IPS-18a (cell line): Measurements from ENCODE around the gene CLEC16A.

Experiments used
- H3K27ac ChIP-seq: one replicate; pipeline ENCODE4 v1.5.1; 2013; ENCODE audit warnings: low read length
- H3K27me3 ChIP-seq: one replicate; pipeline ENCODE4 v1.6.1; 2013; ENCODE audit warnings: mild to moderate bottlenecking, low read length; ENCODE audit not compliant: control insufficient read depth, insufficient read depth
- H3K36me3 ChIP-seq: one replicate; pipeline ENCODE4 v1.6.1; 2013; ENCODE audit warnings: low read depth, low read length; ENCODE audit not compliant: control insufficient read depth
- H3K4me1 ChIP-seq: one replicate; pipeline ENCODE4 v1.6.1; 2013; ENCODE audit warnings: low read depth, low read length; ENCODE audit not compliant: control insufficient read depth
- H3K4me3 ChIP-seq: one replicate; pipeline ENCODE4 v1.5.1; 2013; ENCODE audit warnings: low read length
- H3K9ac ChIP-seq: one replicate; pipeline ENCODE4 v1.6.1; 2013; ENCODE audit warnings: mild to moderate bottlenecking, low read length, moderate library complexity
- H3K9me3 ChIP-seq: one replicate; pipeline ENCODE4 v1.6.1; 2013; ENCODE audit warnings: low read depth, low read length; ENCODE audit not compliant: control insufficient read depth

CLEC16A gene

GRCh38 chr16:11194913-11195312 is 250.5 kb downstream of the CLEC16A start:
- H3K27ac ChIP-seq, result no peak overlapping the region
- H3K9me3 ChIP-seq, result no peaks in the 10 kb centered on the region
- no peak overlapping the region for H3K9ac ChIP-seq
- no peaks in the 10 kb centered on the region for H3K4me1 ChIP-seq
- no peaks in the 10 kb centered on the region for H3K36me3 ChIP-seq
- H3K4me3 ChIP-seq, result no peak overlapping the region
- no peaks in the 10 kb centered on the region for H3K27me3 ChIP-seq

GRCh38 chr16:11196286-11196828 is 252.0 kb downstream of the CLEC16A start:
- Histone ChIP-seq H3K27ac (no peak overlapping the region), H3K9me3 (no peaks in the 10 kb centered on the region), H3K9ac (no peak overlapping the region), H3K36me3 (no peaks in the 10 kb centered on the region), H3K4me3 (no peak overlapping the region), H3K27me3 (no peaks in the 10 kb centered on the region), H3K4me1 (peaks cover 8% of the 10 kb centered on the region)

GRCh38 chr16:11198375-11198774 is 254.0 kb downstream of the CLEC16A start:
- Histone ChIP-seq H3K9ac (no peak overlapping the region), H3K27ac (no peak overlapping the region), H3K4me3 (no peak overlapping the region), H3K9me3 (no peaks in the 10 kb centered on the region), H3K36me3 (no peaks in the 10 kb centered on the region), H3K27me3 (no peaks in the 10 kb centered on the region), H3K4me1 (peaks cover 20% of the 10 kb centered on the region)

GRCh38 chr16:11198828-11199227 is 254.5 kb downstream of the CLEC16A start:
- H3K27me3 ChIP-seq, result no peaks in the 10 kb centered on the region
- H3K4me3 ChIP-seq, result no peak overlapping the region
- no peaks in the 10 kb centered on the region for H3K36me3 ChIP-seq
- H3K27ac ChIP-seq, result no peak overlapping the region
- H3K9me3 ChIP-seq, result no peaks in the 10 kb centered on the region
- H3K4me1 ChIP-seq, result peaks cover 20% of the 10 kb centered on the region
- no peak overlapping the region for H3K9ac ChIP-seq

DNA sequence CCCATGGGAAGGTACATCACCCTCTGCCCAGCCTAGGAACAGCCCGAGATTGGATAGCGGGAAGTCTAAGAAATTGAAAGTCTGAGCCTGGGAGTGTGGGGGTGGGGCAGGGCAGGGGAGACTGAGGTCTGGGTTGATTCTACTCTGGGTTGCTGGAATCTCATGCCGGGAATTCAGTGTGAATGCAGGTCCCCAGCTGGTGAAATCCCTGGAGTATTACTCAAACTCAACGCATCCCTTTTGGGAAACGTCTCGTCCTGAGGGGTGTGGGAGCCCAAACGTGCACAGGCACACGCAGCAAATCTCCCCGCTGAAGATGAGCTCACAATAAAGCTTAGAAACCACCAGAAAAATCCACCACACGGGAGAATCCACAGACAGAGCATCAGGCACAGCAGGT is 256.2 kb downstream of the CLEC16A start:
- H3K9me3 ChIP-seq, result no peaks in the 10 kb centered on the region
- no peak overlapping the region for H3K4me3 ChIP-seq
- H3K9ac ChIP-seq, result no peak overlapping the region
- no peaks in the 10 kb centered on the region for H3K36me3 ChIP-seq
- H3K27ac ChIP-seq, result no peak overlapping the region
- H3K27me3 ChIP-seq, result no peaks in the 10 kb centered on the region
- H3K4me1 ChIP-seq, result peaks cover 20% of the 10 kb centered on the region

GRCh38 chr16:11201498-11202259 is 257.3 kb downstream of the CLEC16A start:
- Histone ChIP-seq H3K4me1 (peaks cover 20% of the 10 kb centered on the region), H3K4me3 (no peak overlapping the region), H3K27me3 (no peaks in the 10 kb centered on the region), H3K27ac (peak overlapping the region; percentile 2), H3K9ac (no peak overlapping the region), H3K36me3 (no peaks in the 10 kb centered on the region), H3K9me3 (no peaks in the 10 kb centered on the region)

DNA sequence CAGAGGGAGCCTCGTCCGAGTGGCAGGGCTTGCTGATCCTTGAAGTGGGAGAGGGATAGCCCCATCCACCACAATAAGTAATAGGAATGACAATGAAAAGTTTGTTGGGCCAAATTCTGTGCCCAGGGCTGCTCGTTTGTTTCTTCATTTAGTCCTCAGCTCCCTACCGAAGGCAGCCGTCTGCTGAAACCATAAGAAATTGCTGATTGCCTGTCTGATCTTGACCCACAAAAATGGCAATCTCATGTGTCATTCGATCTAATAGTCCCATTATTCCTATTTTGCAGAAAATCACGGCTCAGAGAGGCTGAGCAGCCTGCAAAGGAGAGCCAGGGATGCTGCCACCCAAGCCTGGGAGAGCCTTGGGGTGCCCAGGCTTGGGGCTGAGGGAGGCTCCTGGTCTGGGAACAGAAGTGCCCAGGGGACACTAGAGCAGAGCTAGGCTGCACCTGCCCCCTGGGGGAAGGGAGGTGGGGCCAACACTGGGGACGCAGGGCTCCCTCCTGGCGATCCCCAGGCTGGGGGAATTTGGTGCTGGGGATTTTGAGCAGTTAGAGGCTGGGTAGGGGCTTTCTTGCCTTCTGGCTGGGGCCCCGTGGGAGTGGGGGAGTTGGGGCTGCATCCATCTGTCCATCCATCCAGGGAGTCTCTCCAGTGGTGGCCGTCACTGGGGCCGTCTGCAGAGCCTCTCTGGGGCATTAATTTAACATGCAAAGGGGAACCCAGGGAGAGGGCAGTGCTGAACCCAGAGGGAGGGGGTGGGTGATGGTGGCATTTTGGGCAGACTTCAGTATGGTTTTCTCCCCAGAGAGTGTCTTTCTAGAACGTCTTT is 258.1 kb downstream of the CLEC16A start:
- no peaks in the 10 kb centered on the region for H3K27me3 ChIP-seq
- H3K4me1 ChIP-seq, result peaks cover 20% of the 10 kb centered on the region
- no peaks in the 10 kb centered on the region for H3K36me3 ChIP-seq
- H3K4me3 ChIP-seq, result no peak overlapping the region
- no peak overlapping the region for H3K9ac ChIP-seq
- no peaks in the 10 kb centered on the region for H3K9me3 ChIP-seq
- peak overlapping the region; percentile 2 for H3K27ac ChIP-seq

DNA sequence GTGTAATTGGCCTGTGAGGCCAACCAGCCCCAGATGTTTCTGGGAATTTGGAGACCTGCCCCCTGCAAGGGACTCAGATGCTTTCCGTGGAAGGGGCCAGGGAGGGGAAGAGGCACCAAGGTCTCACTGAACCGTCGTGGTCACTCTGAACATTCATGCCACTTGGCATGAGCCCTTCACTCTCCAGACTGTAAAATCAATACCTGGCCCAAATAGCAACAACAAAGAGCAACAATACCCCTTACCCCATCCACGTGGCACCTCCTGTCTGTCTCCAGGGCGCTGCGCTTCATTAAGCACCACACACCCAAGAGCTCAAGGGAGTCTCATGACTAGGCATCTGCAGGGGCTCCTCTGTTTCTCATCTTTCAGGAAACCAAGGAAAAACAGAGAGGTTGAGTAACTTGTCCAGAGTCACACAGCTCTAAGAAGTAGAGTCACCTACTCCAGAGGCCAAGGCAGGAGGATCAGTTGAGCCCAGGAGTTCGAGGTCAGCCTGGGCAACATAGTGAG is 258.8 kb downstream of the CLEC16A start:
- H3K4me1 ChIP-seq, result peaks cover 20% of the 10 kb centered on the region
- H3K27ac ChIP-seq, result no peak overlapping the region
- no peak overlapping the region for H3K4me3 ChIP-seq
- H3K27me3 ChIP-seq, result no peaks in the 10 kb centered on the region
- H3K9me3 ChIP-seq, result no peaks in the 10 kb centered on the region
- H3K9ac ChIP-seq, result no peak overlapping the region
- no peaks in the 10 kb centered on the region for H3K36me3 ChIP-seq

DNA sequence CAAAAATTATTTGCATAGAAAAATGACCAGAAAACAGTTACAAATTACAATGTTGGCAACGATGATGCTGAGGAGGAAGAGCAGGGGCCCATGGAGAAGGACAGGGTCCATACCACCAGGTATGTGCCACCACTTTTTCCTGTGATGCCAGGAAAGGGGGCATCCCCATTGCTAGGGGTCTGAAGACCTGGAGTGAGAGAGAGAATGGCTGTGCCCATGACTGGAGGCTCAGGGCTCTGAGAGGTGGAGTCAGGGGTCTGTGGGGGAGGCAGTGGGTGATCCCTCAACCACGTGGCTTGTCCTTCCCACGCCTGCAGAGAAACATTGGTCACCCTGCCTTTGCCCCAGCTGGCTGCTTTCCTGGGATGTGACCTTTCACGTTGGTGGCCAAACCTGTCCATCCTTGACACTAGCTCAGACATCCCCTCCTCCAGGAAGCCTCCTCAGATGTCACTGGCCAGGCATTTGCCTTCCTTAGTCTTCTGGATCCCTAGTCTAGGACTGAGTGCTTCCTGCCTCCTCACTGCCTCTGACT is 260.2 kb downstream of the CLEC16A start:
- no peak overlapping the region for H3K9ac ChIP-seq
- no peaks in the 10 kb centered on the region for H3K9me3 ChIP-seq
- H3K27ac ChIP-seq, result no peak overlapping the region
- H3K27me3 ChIP-seq, result no peaks in the 10 kb centered on the region
- no peak overlapping the region for H3K4me3 ChIP-seq
- H3K36me3 ChIP-seq, result no peaks in the 10 kb centered on the region
- H3K4me1 ChIP-seq, result peaks cover 20% of the 10 kb centered on the region

GRCh38 chr16:11205065-11205699 is 260.8 kb downstream of the CLEC16A start:
- Histone ChIP-seq H3K4me1 (peaks cover 20% of the 10 kb centered on the region), H3K27me3 (no peaks in the 10 kb centered on the region), H3K9me3 (no peaks in the 10 kb centered on the region), H3K27ac (no peak overlapping the region), H3K36me3 (no peaks in the 10 kb centered on the region), H3K4me3 (no peak overlapping the region), H3K9ac (no peak overlapping the region)
